ENCODE data around the gene HEPACAM.

Gene HEPACAM

GRCh38 chr11:124943254-124943616 is 7.4 kb upstream of the HEPACAM start:
- no peaks in the 10 kb centered on the region for H3K36me3 ChIP-seq (ENCODE audit: control insufficient read depth, insufficient read depth, low read length)
- DNase-seq (ENCODE audit: low read depth, low spot score): no peak
- H3K9me3 ChIP-seq (ENCODE audit: control insufficient read depth, insufficient read depth, low read length): no peaks in the 10 kb centered on the region
- H3K27ac ChIP-seq (ENCODE audit: low read length): no peak overlapping the region
- no peaks in the 10 kb centered on the region for H3K4me1 ChIP-seq (ENCODE audit: control insufficient read depth, insufficient read depth, low read length)
- H3K27me3 ChIP-seq (ENCODE audit: control insufficient read depth, insufficient read depth, low read length): no peaks in the 10 kb centered on the region
- no peak overlapping the region for H3K4me3 ChIP-seq (ENCODE audit: low read length)
- WGBS (ENCODE audit: insufficient coverage, insufficient read length): no CpG with 5 or more reads among the region's 5 CpGs

GRCh38 chr11:124942466-124943253 is 6.8 kb upstream of the HEPACAM start:
- H3K27ac ChIP-seq (ENCODE audit: low read length): no peak overlapping the region
- WGBS (ENCODE audit: insufficient coverage, insufficient read length): no CpG with 5 or more reads among the region's 6 CpGs
- no peak overlapping the region for H3K4me3 ChIP-seq (ENCODE audit: low read length)
- H3K9me3 ChIP-seq (ENCODE audit: control insufficient read depth, insufficient read depth, low read length): no peaks in the 10 kb centered on the region
- H3K4me1 ChIP-seq (ENCODE audit: control insufficient read depth, insufficient read depth, low read length): no peaks in the 10 kb centered on the region
- H3K27me3 ChIP-seq (ENCODE audit: control insufficient read depth, insufficient read depth, low read length): no peaks in the 10 kb centered on the region
- no peaks in the 10 kb centered on the region for H3K36me3 ChIP-seq (ENCODE audit: control insufficient read depth, insufficient read depth, low read length)
- DNase-seq (ENCODE audit: low read depth, low spot score): no peak

- Histone ChIP-seq H3K4me1 (ENCODE audit: control insufficient read depth, insufficient read depth, low read length) (no peaks in the 10 kb centered on the region), H3K4me3 (ENCODE audit: low read length) (no peak overlapping the region), H3K27me3 (ENCODE audit: control insufficient read depth, insufficient read depth, low read length) (no peaks in the 10 kb centered on the region), H3K27ac (ENCODE audit: low read length) (no peak overlapping the region), H3K9me3 (ENCODE audit: control insufficient read depth, insufficient read depth, low read length) (no peaks in the 10 kb centered on the region), H3K36me3 (ENCODE audit: control insufficient read depth, insufficient read depth, low read length) (no peaks in the 10 kb centered on the region)
- no CpG with 5 or more reads among the region's 1 CpG for WGBS (ENCODE audit: insufficient coverage, insufficient read length)
- DNase-seq (ENCODE audit: low read depth, low spot score): no peak
These were observed 5.9 kb upstream of the HEPACAM start for GRCh38 chr11:124941703-124942102.

- Histone ChIP-seq H3K4me3 (ENCODE audit: low read length) (no peak overlapping the region), H3K9me3 (ENCODE audit: control insufficient read depth, insufficient read depth, low read length) (no peaks in the 10 kb centered on the region), H3K27ac (ENCODE audit: low read length) (no peak overlapping the region), H3K4me1 (ENCODE audit: control insufficient read depth, insufficient read depth, low read length) (no peaks in the 10 kb centered on the region), H3K36me3 (ENCODE audit: control insufficient read depth, insufficient read depth, low read length) (no peaks in the 10 kb centered on the region), H3K27me3 (ENCODE audit: control insufficient read depth, insufficient read depth, low read length) (no peaks in the 10 kb centered on the region)
- WGBS (ENCODE audit: insufficient coverage, insufficient read length): no CpG with 5 or more reads among the region's 6 CpGs
- no peak for DNase-seq (ENCODE audit: low read depth, low spot score)
These were observed 3.1 kb upstream of the HEPACAM start for GRCh38 chr11:124938970-124939369.

GRCh38 chr11:124938206-124938765 is 2.4 kb upstream of the HEPACAM start:
- no CpG with 5 or more reads among the region's 6 CpGs for WGBS (ENCODE audit: insufficient coverage, insufficient read length)
- Histone ChIP-seq H3K4me1 (ENCODE audit: control insufficient read depth, insufficient read depth, low read length) (no peaks in the 10 kb centered on the region), H3K27me3 (ENCODE audit: control insufficient read depth, insufficient read depth, low read length) (no peaks in the 10 kb centered on the region), H3K36me3 (ENCODE audit: control insufficient read depth, insufficient read depth, low read length) (no peaks in the 10 kb centered on the region), H3K9me3 (ENCODE audit: control insufficient read depth, insufficient read depth, low read length) (no peaks in the 10 kb centered on the region), H3K27ac (ENCODE audit: low read length) (no peak overlapping the region), H3K4me3 (ENCODE audit: low read length) (no peak overlapping the region)
- no peak for DNase-seq (ENCODE audit: low read depth, low spot score)

- Histone ChIP-seq H3K4me3 (ENCODE audit: low read length) (no peak overlapping the region), H3K27ac (ENCODE audit: low read length) (no peak overlapping the region), H3K9me3 (ENCODE audit: control insufficient read depth, insufficient read depth, low read length) (no peaks in the 10 kb centered on the region), H3K4me1 (ENCODE audit: control insufficient read depth, insufficient read depth, low read length) (no peaks in the 10 kb centered on the region), H3K27me3 (ENCODE audit: control insufficient read depth, insufficient read depth, low read length) (no peaks in the 10 kb centered on the region), H3K36me3 (ENCODE audit: control insufficient read depth, insufficient read depth, low read length) (no peaks in the 10 kb centered on the region)
- DNase-seq (ENCODE audit: low read depth, low spot score): no peak
- WGBS (ENCODE audit: insufficient coverage, insufficient read length): no CpG with 5 or more reads among the region's 3 CpGs
These were observed 1.6 kb upstream of the HEPACAM start for GRCh38 chr11:124937336-124937935.

GRCh38 chr11:124934862-124935547 is 842 bp downstream of the HEPACAM start:
- no peaks in the 10 kb centered on the region for H3K9me3 ChIP-seq (ENCODE audit: control insufficient read depth, insufficient read depth, low read length)
- no peaks in the 10 kb centered on the region for H3K27me3 ChIP-seq (ENCODE audit: control insufficient read depth, insufficient read depth, low read length)
- H3K36me3 ChIP-seq (ENCODE audit: control insufficient read depth, insufficient read depth, low read length): no peaks in the 10 kb centered on the region
- DNase-seq (ENCODE audit: low read depth, low spot score): no peak
- whole genome bisulfite sequencing (ENCODE audit: insufficient coverage, insufficient read length): no CpG with 5 or more reads among the region's 4 CpGs
- H3K4me3 ChIP-seq (ENCODE audit: low read length): no peak overlapping the region
- H3K27ac ChIP-seq (ENCODE audit: low read length): no peak overlapping the region
- H3K4me1 ChIP-seq (ENCODE audit: control insufficient read depth, insufficient read depth, low read length): no peaks in the 10 kb centered on the region

- no peak for DNase-seq (ENCODE audit: low read depth, low spot score)
- no peaks in the 10 kb centered on the region for H3K4me1 ChIP-seq (ENCODE audit: control insufficient read depth, insufficient read depth, low read length)
- WGBS (ENCODE audit: insufficient coverage, insufficient read length): no CpG with 5 or more reads among the region's 3 CpGs
- no peak overlapping the region for H3K4me3 ChIP-seq (ENCODE audit: low read length)
- H3K9me3 ChIP-seq (ENCODE audit: control insufficient read depth, insufficient read depth, low read length): no peaks in the 10 kb centered on the region
- no peak overlapping the region for H3K27ac ChIP-seq (ENCODE audit: low read length)
- H3K27me3 ChIP-seq (ENCODE audit: control insufficient read depth, insufficient read depth, low read length): no peaks in the 10 kb centered on the region
- no peaks in the 10 kb centered on the region for H3K36me3 ChIP-seq (ENCODE audit: control insufficient read depth, insufficient read depth, low read length)
These were observed 5.0 kb downstream of the HEPACAM start for GRCh38 chr11:124930799-124931198.

- Histone ChIP-seq H3K27ac (ENCODE audit: low read length) (no peak overlapping the region), H3K36me3 (ENCODE audit: control insufficient read depth, insufficient read depth, low read length) (no peaks in the 10 kb centered on the region), H3K4me1 (ENCODE audit: control insufficient read depth, insufficient read depth, low read length) (no peaks in the 10 kb centered on the region), H3K9me3 (ENCODE audit: control insufficient read depth, insufficient read depth, low read length) (no peaks in the 10 kb centered on the region), H3K4me3 (ENCODE audit: low read length) (no peak overlapping the region), H3K27me3 (ENCODE audit: control insufficient read depth, insufficient read depth, low read length) (no peaks in the 10 kb centered on the region)
- DNase-seq (ENCODE audit: low read depth, low spot score): no peak
- no CpG with 5 or more reads among the region's 4 CpGs for WGBS (ENCODE audit: insufficient coverage, insufficient read length)
These were observed 6.7 kb downstream of the HEPACAM start for GRCh38 chr11:124928942-124929665.

GRCh38 chr11:124923296-124923695 is 12.6 kb downstream of the HEPACAM start:
- H3K4me1 ChIP-seq (ENCODE audit: control insufficient read depth, insufficient read depth, low read length): no peaks in the 10 kb centered on the region
- H3K27me3 ChIP-seq (ENCODE audit: control insufficient read depth, insufficient read depth, low read length): peaks cover 10% of the 10 kb centered on the region; the same call in 1 of the 2 replicates
- no peak for DNase-seq (ENCODE audit: low read depth, low spot score)
- H3K4me3 ChIP-seq (ENCODE audit: low read length): no peak overlapping the region
- H3K27ac ChIP-seq (ENCODE audit: low read length): no peak overlapping the region
- no peaks in the 10 kb centered on the region for H3K9me3 ChIP-seq (ENCODE audit: control insufficient read depth, insufficient read depth, low read length)
- no peaks in the 10 kb centered on the region for H3K36me3 ChIP-seq (ENCODE audit: control insufficient read depth, insufficient read depth, low read length)
